ENCODE data around the gene CRISPLD2.

DNA sequence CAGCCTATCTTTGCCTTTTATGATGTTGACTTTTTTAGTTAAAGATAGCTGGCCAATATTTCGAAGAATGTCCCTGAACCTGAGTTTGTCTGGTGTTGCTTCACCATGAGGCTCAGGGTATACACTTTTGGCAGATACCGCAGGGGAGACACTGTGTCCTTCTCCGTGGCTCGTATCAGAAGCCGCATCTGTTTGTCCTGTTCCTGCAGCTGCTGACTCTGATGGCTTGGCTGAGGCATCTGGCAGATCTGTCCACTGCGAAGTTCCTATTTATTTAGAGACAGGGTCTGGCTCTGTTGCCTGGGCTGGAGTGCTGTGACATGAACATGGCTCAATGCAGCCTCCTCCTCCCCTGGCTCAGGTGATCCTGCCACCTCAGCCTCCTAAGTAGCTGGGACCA lies 93.5 kb downstream of the CRISPLD2 start:
- TF ChIP-seq, protein P1, sequence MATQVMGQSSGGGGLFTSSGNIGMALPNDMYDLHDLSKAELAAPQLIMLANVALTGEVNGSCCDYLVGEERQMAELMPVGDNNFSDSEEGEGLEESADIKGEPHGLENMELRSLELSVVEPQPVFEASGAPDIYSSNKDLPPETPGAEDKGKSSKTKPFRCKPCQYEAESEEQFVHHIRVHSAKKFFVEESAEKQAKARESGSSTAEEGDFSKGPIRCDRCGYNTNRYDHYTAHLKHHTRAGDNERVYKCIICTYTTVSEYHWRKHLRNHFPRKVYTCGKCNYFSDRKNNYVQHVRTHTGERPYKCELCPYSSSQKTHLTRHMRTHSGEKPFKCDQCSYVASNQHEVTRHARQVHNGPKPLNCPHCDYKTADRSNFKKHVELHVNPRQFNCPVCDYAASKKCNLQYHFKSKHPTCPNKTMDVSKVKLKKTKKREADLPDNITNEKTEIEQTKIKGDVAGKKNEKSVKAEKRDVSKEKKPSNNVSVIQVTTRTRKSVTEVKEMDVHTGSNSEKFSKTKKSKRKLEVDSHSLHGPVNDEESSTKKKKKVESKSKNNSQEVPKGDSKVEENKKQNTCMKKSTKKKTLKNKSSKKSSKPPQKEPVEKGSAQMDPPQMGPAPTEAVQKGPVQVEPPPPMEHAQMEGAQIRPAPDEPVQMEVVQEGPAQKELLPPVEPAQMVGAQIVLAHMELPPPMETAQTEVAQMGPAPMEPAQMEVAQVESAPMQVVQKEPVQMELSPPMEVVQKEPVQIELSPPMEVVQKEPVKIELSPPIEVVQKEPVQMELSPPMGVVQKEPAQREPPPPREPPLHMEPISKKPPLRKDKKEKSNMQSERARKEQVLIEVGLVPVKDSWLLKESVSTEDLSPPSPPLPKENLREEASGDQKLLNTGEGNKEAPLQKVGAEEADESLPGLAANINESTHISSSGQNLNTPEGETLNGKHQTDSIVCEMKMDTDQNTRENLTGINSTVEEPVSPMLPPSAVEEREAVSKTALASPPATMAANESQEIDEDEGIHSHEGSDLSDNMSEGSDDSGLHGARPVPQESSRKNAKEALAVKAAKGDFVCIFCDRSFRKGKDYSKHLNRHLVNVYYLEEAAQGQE (IDR thresholded peaks at IDR 0.05; ENCODE audit: low read depth, low read length), result no peak
- TF ChIP-seq EZH2 (IDR thresholded peaks at IDR 0.05; ENCODE audit: borderline replicate concordance, control insufficient read depth, low read depth, low read length) (no peak), TBL1XR1 (IDR thresholded peaks at IDR 0.05; ENCODE audit: low read depth, low read length) (no peak), ZZZ3 (IDR thresholded peaks at IDR 0.05; ENCODE audit: control insufficient read depth, insufficient read length, low read depth) (no peak), ZNF207 (IDR thresholded peaks at IDR 0.05; ENCODE audit: borderline replicate concordance) (no peak), SMAD1 (IDR thresholded peaks at IDR 0.05; ENCODE audit: low read depth, partially characterized antibody) (no peak), MTA2 (IDR thresholded peaks at IDR 0.05; ENCODE audit: low read depth) (no peak), RAD21 (IDR thresholded peaks at IDR 0.05; ENCODE audit: insufficient read depth, low read depth, low read length) (no peak), RFX5 (IDR thresholded peaks at IDR 0.05; ENCODE audit: low read depth, low read length) (no peak), CBX5 (IDR thresholded peaks at IDR 0.05; ENCODE audit: low read depth) (no peak), NFIC (IDR thresholded peaks at IDR 0.05; ENCODE audit: low read depth, low read length) (no peak)
- TF ChIP-seq, protein P2, sequence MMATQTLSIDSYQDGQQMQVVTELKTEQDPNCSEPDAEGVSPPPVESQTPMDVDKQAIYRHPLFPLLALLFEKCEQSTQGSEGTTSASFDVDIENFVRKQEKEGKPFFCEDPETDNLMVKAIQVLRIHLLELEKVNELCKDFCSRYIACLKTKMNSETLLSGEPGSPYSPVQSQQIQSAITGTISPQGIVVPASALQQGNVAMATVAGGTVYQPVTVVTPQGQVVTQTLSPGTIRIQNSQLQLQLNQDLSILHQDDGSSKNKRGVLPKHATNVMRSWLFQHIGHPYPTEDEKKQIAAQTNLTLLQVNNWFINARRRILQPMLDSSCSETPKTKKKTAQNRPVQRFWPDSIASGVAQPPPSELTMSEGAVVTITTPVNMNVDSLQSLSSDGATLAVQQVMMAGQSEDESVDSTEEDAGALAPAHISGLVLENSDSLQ (IDR thresholded peaks at IDR 0.05), result no peak
- TF ChIP-seq, protein P3, sequence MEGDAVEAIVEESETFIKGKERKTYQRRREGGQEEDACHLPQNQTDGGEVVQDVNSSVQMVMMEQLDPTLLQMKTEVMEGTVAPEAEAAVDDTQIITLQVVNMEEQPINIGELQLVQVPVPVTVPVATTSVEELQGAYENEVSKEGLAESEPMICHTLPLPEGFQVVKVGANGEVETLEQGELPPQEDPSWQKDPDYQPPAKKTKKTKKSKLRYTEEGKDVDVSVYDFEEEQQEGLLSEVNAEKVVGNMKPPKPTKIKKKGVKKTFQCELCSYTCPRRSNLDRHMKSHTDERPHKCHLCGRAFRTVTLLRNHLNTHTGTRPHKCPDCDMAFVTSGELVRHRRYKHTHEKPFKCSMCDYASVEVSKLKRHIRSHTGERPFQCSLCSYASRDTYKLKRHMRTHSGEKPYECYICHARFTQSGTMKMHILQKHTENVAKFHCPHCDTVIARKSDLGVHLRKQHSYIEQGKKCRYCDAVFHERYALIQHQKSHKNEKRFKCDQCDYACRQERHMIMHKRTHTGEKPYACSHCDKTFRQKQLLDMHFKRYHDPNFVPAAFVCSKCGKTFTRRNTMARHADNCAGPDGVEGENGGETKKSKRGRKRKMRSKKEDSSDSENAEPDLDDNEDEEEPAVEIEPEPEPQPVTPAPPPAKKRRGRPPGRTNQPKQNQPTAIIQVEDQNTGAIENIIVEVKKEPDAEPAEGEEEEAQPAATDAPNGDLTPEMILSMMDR (IDR thresholded peaks at IDR 0.05 in 2 of 3, conservative IDR thresholded peaks at IDR 0.05 in 1 of 3; ENCODE audit: control insufficient read depth in 2 of 3, extremely low read depth in 1 of 3, insufficient read depth in 1 of 3, low read depth in 3 of 3, low read length in 3 of 3), result no peak

All from GM12878 (cell line).